Progenitor cell of endocrine pancreas (in vitro differentiated cells): Measurements from ENCODE around the gene ATP5F1D. TPM values are rescaled to one million over a fixed set of nuclear protein-coding genes. Genes with fewer than 3 reads are reported as not detected.
A peak's percentile ranks its signal among the peaks of the same experiment; 100 is the strongest.

Source experiments
- DNase-seq: peaks from one replicate; pipeline ENCODE4 v3.0.0; 2021; ENCODE audit warnings: low spot score; ENCODE audit not compliant: unreplicated experiment
- H3K27ac Mint-ChIP-seq: 2 replicates; pipeline ENCODE4 v1.8.0; 2021; ENCODE audit warnings: mild to moderate bottlenecking, moderate library complexity, mixed read lengths
- H3K27me3 Mint-ChIP-seq: 2 replicates; pipeline ENCODE4 v1.8.0; 2021; ENCODE audit warnings: mixed read lengths
- H3K36me3 Mint-ChIP-seq: 2 replicates; pipeline ENCODE4 v1.8.0; 2022; ENCODE audit warnings: mixed read lengths; ENCODE audit not compliant: insufficient read depth
- H3K4me1 Mint-ChIP-seq: 2 replicates; pipeline ENCODE4 v1.8.0; 2021; ENCODE audit warnings: low read depth, mixed read lengths
- H3K4me3 Mint-ChIP-seq: 2 replicates; pipeline ENCODE4 v1.8.0; 2021; ENCODE audit warnings: low read depth, mild to moderate bottlenecking, moderate library complexity, mixed read lengths
- H3K9me3 Mint-ChIP-seq: 2 replicates; pipeline ENCODE4 v1.8.0; 2021; ENCODE audit warnings: low read depth, mixed read lengths
- total RNA-seq: library from RNA; stranded (reverse); gene quantifications from 2 replicates; pipeline ENCODE4 v1.2.1, GENCODE V29; 2021
- TF ChIP-seq, protein P1 (sequence below): fragments of 200-600 bp; sonication (generic); IDR thresholded peaks from one replicate; pipeline ENCODE4 v1.5.0; 2021; ENCODE audit warnings: antibody characterized with exemption, mild to moderate bottlenecking; ENCODE audit not compliant: unreplicated experiment

The ATP5F1D gene
- total RNA-seq, 1 donor from 2014 or later: 107 TPM

DNA sequence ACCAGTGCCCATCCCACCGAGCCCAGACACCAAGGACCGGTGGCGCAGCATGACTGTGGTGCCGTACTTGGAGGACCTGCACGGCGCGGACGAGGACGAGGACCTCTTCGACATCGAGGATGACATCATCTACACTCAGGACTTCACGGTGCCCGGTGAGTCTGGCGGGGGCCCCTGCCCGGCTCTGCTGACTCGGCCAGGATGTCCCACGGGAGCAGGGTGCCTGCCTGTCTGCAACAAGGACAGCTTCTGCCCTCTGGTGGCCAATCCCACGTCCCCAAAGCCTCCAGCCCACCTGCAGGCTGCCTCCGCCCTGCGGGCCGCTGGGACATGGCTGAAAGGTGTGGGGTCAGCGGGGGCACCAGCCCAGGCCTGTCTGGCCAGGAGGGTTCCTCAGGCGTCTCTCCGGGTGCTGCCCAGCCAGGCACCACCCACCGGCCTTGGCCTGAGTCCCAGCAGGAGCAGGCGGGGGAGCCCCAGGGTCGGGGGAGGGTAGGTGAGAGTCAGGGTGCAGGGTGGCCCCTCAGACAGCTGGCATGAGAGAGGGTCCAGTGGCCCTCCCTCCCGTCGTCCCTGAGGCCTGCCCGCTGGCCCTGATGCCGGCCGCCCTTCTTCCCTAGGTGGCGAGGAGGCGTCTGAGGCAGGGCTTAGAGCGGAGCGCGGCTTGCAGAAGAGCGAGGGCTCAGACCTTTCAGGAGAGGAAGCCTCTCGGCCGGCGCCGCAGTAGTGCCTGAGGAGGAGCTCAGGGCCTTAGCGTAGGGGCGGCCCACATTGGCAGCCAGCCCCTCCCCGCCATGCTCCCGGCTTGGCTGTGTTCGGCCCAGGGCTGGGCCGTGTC is 18.3 kb upstream of the ATP5F1D start:
- Mint-ChIP-seq H3K27ac (no peak overlapping the region), H3K36me3 (peaks cover 3% of the 10 kb centered on the region), H3K4me3 (no peak overlapping the region), H3K4me1 (no peaks in the 10 kb centered on the region), H3K9me3 (no peaks in the 10 kb centered on the region), H3K27me3 (no peaks in the 10 kb centered on the region)
- DNase-seq: no peak
- TF ChIP-seq, protein P1, sequence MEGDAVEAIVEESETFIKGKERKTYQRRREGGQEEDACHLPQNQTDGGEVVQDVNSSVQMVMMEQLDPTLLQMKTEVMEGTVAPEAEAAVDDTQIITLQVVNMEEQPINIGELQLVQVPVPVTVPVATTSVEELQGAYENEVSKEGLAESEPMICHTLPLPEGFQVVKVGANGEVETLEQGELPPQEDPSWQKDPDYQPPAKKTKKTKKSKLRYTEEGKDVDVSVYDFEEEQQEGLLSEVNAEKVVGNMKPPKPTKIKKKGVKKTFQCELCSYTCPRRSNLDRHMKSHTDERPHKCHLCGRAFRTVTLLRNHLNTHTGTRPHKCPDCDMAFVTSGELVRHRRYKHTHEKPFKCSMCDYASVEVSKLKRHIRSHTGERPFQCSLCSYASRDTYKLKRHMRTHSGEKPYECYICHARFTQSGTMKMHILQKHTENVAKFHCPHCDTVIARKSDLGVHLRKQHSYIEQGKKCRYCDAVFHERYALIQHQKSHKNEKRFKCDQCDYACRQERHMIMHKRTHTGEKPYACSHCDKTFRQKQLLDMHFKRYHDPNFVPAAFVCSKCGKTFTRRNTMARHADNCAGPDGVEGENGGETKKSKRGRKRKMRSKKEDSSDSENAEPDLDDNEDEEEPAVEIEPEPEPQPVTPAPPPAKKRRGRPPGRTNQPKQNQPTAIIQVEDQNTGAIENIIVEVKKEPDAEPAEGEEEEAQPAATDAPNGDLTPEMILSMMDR: peak; percentile 50

DNA sequence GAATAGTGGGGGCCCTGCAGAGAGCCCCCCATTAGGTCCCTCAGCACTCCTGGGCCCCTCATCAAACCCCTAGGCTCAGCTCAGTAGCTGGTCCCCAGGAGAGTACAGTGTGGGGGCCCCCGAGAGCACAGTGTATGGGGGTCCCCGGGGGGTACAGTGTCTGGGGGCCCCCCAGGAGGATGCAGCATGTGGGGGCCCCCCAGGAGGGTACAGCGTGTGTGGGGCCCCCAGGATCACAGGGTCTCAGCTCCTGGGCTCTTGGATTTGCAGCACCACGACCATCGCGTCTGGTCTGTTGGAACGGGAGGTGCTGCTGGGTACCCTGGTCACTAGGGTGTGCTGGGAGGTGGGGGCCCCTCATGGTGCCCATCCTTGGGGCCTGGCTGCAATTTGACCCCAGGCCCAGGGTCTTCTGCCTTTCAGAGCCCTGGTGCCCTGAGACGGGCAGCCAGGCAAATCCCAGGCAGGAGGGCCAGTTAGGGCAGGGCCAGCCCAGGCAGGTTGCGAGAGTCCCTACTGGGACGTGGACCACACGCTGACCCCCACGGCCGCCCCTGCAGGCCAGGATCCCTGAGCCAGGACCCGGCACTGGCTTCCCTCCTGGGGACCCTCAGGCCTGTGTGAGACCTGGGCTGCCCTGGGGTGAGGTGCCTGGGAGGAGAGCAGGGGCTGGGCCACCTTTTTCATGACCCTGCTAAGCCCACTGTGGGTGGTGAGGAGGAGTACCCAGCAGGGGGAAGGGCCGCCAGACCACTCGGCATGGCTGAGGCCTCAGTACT is 17.3 kb upstream of the ATP5F1D start:
- DNase-seq: no peak

DNA sequence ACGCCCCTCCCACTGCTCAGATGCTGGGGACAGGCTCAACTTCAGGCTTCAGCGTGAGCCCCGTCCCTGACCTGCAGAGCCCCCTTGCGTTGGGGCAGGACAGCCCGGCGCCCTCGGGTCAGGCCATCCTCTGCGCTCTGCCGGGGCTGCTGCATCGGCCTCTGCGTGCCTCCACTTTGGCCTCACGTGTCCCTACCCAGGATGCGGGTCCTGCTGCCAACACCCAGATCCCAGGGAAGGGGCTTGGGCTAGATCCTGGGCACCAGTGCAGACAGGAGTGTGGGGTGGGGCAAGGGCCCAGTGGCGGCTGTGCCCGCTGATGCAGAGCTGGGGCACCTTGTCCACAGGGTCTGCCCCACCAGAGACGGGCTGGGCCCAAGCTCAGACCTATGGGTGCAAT is 16.7 kb upstream of the ATP5F1D start:
- Mint-ChIP-seq H3K4me3 (no peak overlapping the region), H3K9me3 (no peaks in the 10 kb centered on the region)

More for the DNA sequence above, 17.3 kb upstream of the ATP5F1D start:
- Mint-ChIP-seq H3K4me3 (no peak overlapping the region), H3K4me1 (no peaks in the 10 kb centered on the region), H3K27me3 (no peaks in the 10 kb centered on the region), H3K36me3 (peaks cover 3% of the 10 kb centered on the region), H3K9me3 (no peaks in the 10 kb centered on the region), H3K27ac (no peak overlapping the region)
- TF ChIP-seq, protein P1: no peak

DNA sequence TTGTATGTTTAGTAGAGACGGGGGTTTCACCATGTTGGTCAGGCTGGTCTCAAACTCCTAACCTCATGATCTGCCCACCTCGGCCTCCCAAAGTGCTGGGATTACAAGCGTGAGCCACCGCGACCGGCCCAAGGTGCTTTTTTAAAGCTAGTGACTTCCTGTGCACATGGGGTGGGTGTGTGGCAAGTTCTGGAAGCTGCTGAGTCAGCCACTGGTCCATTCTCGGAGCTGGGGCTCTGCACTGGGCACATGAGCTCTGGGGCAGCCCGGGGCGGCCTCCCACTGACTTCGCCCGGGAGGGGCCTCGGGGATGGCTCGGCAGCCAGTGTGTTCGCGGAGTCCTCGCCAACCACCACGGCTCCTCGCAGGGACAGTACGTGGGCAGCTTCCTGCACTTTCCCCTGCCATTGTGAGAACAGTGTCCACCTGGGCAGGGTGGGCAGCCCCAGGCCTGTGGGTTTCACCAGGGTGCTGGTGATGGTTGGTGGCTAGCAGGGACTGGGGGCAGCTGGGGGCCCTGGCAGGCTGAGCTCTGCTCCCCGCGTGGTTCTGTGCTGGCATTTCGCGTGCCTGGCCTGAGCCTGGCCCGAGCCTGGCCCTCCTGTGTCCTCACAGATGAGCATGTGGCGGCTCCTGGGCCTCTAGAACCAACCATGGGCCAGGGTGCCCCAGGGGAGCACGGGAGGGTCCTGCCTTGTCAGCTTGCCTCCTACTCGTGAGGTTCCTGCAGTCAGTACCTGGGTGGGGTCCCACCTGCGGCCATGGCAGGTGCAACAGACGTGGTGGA is 15.9 kb upstream of the ATP5F1D start:
- DNase-seq: no peak
- Mint-ChIP-seq H3K27ac (no peak overlapping the region), H3K4me1 (no peaks in the 10 kb centered on the region), H3K9me3 (no peaks in the 10 kb centered on the region), H3K4me3 (no peak overlapping the region), H3K27me3 (no peaks in the 10 kb centered on the region), H3K36me3 (peaks cover 3% of the 10 kb centered on the region)
- TF ChIP-seq, protein P1: no peak

More for the DNA sequence above, 16.7 kb upstream of the ATP5F1D start:
- Mint-ChIP-seq H3K27ac (no peak overlapping the region), H3K4me1 (no peaks in the 10 kb centered on the region), H3K36me3 (peaks cover 3% of the 10 kb centered on the region), H3K27me3 (no peaks in the 10 kb centered on the region)
- TF ChIP-seq, protein P1: no peak
- no peak for DNase-seq

DNA sequence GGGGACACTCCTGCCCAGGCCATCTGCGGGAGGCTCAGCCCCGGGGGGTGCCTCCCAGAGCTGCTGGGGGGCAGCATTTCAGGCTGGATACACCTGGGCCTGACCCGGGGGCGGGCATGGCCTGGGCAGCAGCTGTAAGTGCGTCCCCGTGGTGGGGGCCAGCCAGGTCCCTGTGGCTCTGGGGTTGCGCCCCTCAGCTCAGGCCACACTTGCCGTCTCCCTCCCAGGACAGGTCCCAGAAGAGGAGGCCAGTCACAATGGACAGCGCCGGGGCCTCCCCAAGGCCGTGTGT is 15.4 kb upstream of the ATP5F1D start:
- Mint-ChIP-seq H3K4me3 (no peak overlapping the region), H3K36me3 (peaks cover 3% of the 10 kb centered on the region), H3K9me3 (no peaks in the 10 kb centered on the region), H3K27ac (no peak overlapping the region), H3K27me3 (no peaks in the 10 kb centered on the region), H3K4me1 (no peaks in the 10 kb centered on the region)
- DNase-seq: no peak
- TF ChIP-seq, protein P1: no peak
